MM.1S (cell line): ENCODE results near the gene TMEM9B.

ENCODE experiments used
- EZH2 ChIP-seq: fragments of 300-600 bp; sonication (generic); optimal IDR thresholded peaks from 2 replicates; pipeline ENCODE3; 2017; ENCODE audit warnings: low read depth, mild to moderate bottlenecking, antibody characterized with exemption, low read length, mixed read lengths
- TF ChIP-seq, protein P1 (sequence below): fragments of 300-600 bp; sonication (generic); IDR thresholded peaks from 2 replicates; pipeline ENCODE4 v1.5.1; 2016; ENCODE audit warnings: antibody characterized with exemption, low read length, mixed read lengths

DNA sequence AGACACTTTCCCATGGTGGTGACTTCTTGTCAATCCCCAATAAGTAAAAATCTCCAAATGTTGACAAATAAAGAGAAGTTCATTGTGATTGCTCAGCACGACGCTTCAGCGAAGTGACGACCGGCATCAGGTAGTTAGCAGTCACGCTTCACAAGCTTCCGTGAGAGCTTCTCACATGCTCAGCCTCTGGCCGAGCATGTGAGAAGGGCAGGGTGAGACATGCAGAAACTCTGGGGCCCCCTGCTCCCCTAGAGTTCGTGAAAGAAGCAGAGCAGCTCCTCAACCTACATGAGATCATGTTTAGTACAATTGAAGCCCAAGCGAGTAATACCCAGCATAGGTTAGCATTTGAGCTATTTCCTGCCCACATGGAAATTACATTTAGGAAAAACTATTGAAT is 27.1 kb downstream of the TMEM9B start:
- no peak for TF ChIP-seq EZH2
- TF ChIP-seq, protein P1, sequence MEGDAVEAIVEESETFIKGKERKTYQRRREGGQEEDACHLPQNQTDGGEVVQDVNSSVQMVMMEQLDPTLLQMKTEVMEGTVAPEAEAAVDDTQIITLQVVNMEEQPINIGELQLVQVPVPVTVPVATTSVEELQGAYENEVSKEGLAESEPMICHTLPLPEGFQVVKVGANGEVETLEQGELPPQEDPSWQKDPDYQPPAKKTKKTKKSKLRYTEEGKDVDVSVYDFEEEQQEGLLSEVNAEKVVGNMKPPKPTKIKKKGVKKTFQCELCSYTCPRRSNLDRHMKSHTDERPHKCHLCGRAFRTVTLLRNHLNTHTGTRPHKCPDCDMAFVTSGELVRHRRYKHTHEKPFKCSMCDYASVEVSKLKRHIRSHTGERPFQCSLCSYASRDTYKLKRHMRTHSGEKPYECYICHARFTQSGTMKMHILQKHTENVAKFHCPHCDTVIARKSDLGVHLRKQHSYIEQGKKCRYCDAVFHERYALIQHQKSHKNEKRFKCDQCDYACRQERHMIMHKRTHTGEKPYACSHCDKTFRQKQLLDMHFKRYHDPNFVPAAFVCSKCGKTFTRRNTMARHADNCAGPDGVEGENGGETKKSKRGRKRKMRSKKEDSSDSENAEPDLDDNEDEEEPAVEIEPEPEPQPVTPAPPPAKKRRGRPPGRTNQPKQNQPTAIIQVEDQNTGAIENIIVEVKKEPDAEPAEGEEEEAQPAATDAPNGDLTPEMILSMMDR = no peak
